T-helper 2 cell (primary cell): ENCODE data around the gene IL17B.
A peak's percentile ranks its signal among the peaks of the same experiment; 100 is the strongest.

ENCODE experiments used
- DNase-seq, 5 experiments: peaks; one replicate each; pipeline versions ENCODE4 v3.0.0 to v3.0.0-alpha.2; 2012 to 2022

The IL17B gene

DNA sequence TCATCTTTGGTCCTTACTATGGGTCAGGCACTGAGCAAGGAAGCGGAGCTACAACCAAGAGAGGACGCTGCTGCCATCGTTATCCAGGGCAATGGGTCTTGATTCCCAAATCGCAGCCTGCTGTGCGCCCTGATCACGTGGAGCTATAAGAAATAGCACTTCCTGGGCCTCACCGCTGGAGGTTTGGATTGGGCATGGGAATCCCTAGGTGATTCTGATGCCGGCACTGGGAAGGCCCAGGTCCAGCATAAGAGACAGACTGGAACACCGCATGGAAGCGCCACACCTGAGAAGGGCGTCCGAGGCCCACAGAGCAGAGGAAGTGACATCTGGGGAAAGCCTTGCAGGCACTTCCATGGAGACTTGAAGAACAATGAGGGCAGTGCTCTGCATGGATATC lies 3.0 kb downstream of the IL17B start:
- no peak for DNase-seq

DNA sequence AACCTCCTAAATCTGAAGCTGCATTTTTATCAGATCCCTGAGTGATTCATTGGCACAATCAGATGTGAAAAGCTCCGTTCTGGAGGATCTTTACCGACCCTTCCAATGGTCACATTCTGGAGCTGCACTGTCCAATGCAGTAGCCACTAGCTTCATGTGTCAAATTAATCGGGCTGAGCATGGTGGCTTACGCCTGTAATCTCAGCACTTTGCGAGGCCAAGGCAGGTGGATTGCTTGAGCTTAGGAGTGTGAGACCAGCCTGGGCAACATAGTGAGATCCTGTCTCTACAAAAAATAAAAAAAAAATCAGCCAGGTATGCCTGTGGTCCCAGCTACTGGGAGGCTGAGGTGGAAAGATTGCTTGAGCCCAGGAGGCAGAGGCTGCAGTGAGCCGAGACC lies 3.7 kb downstream of the IL17B start:
- DNase-seq: no peak

- DNase-seq: no peak
These were observed 4.3 kb downstream of the IL17B start for GRCh38 chr5:149374801-149375200.

DNA sequence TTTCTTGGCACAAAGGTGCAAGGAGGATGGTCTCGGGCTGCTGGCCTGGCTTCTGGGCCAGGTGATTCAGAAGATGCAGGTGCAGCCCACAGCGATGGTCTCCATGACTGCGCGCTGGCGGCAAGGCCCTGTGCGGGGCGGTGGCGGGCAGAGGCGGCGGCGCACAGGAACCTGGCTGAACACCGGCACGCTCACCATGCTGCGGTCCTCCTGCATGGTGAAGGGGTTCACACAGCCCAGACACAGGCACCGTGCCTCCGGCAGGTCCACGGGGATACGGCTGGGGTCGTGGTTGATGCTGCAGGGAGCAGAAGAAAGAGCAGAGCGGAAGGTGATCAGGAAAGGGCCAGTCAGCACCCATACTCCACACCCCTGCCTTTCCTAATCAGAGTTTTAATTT lies 4.8 kb downstream of the IL17B start:
- no peak for DNase-seq

DNA sequence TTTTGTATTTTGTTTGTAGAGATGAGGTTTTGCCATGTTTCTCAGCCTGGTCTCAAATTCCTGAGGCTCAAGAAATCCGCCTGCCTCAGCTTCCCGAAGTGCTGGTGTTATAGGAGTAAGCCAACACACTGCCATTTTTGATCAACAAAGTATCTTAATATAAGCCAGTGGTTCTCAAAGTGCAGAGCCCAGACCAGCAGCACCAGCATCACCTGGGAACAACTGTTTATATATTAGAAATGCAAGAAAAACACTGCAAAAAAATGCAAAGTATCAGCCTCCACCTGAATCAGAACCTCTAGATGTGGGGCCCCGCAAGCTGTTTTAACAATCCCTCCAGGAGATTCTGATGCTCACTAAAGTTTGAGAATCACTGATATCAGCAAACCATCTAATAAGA lies 6.2 kb downstream of the IL17B start:
- DNase-seq: no peak

DNA sequence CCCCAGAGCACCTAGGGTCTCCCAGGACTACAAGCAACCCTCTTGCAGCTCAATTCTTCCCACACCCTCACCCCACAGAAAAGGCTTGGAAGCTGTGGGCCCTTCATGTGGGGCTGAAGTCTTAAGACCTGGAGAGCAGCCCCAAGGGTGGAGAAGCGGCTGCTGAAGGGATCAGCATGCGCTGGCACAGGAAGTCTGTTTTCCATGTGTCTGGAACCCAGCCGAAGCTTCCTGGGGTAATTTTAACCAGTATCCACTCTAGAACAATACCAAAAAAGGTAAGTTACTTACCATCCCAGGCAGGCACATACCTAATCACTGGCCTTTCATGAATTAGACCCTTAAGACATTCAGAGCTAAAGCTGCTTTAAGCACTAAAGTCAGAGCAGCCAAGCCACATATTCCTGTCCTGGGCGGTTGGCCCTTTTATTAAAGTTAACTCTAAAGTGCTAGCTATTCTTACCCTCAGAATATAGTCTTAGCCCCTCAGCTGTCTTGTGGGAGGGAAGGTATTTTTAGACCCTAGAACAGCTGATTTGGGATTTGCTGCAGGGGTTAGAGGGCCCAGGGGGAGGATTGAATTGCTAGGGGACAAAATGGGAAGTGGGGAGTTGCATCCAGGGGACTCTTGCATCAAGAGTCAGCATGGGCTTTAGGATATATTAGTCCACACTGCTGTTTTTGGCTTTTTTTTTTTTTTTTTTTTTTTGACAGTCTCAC lies 6.9 kb downstream of the IL17B start:
- DNase-seq: no peak

DNA sequence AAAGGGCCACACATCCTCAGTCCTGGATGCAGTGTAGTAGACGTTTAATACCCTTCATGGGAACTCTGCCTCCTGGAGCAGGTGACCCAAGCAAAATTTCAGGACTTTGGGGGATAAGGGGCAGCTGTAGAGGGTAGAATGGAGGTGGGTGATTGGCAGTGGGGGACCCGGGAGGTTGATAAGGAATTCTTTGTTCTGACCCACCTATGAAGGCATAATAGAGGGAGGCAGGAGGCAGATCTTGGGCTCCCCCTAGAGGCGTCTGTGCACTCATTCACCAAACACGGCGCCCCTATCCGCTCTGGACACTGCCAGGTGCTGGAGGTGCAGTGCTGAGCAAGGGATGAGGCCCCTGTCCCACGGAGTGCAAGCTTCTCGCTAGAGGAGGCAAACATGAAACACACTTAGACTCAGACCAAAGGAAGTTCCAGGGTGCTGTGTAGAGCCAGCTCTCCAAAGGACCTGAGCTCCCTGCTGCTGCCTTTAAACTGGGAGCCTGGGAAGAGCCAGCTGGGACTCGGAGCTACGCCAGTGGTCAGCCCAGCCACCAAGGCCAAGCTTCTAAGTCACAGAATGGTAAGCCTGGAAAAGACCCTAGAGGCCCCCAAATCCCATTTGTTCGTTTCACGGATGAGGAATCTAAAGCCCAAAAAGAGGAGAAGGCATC lies 7.7 kb downstream of the IL17B start:
- peak; percentile 34 to 66 (median 42) for DNase-seq

DNA sequence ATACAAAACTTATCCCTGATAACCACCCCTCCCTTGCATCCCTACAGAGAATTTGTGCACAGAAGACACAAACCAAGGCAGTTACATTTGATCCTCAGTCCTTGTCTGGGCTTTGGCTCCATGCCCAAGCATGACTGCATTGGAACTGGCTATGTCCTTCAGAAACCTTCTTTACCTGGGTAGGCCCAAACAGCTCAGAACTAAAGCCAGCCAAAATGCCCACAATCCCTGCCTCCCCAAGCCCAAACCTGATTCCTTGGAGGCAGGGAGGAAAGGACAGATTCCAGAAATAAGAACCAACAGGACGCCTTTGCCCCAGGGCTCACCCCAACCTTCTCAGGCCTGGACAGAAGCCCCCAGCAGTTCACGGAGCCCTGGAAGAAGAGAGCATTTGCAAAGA lies 8.2 kb downstream of the IL17B start:
- no peak for DNase-seq

DNA sequence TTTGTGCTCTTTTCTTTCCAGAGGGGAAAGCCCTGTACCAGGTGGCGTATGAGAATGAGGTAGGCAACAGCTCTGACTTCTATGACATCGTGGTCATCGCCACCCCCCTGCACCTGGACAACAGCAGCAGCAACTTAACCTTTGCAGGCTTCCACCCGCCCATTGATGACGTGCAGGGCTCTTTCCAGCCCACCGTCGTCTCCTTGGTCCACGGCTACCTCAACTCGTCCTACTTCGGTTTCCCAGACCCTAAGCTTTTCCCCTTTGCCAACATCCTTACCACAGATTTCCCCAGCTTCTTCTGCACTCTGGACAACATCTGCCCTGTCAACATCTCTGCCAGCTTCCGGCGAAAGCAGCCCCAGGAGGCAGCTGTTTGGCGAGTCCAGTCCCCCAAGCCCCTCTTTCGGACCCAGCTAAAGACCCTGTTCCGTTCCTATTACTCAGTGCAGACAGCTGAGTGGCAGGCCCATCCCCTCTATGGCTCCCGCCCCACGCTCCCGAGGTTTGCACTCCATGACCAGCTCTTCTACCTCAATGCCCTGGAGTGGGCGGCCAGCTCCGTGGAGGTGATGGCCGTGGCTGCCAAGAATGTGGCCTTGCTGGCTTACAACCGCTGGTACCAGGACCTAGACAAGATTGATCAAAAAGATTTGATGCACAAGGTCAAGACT lies 11.0 kb downstream of the IL17B start:
- DNase-seq: no peak

GRCh38 chr5:149367249-149367971 lies 11.7 kb downstream of the IL17B start:
- DNase-seq: peak in 3 of 5 experiments; percentile 31 to 55 (median 32)

DNA sequence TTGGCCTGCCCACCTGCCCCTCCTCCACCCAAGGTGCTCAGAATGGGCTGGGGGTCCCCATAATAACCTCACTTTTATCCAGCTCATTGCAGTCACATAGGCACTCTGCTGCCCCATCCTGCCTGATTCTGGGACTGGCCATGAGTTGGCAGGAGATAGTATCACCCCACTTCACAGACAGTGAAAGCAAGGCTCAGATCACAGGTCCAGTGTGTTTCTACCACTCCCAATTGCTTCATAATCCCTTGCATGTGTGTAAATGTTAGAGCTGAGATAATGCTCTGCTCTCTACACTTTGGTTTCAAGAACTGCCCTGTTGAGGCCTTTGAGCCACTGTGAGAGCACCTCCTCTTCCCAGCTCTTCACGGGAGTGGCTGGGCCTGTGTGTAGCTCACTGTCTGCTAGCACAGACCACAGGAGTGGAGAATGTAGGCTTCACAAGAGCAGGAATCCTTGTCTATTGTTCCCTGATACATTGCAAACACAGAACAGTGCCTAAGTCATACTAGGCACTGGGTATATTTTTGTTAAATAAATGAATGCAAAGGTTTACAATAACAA lies 12.8 kb downstream of the IL17B start:
- DNase-seq: no peak

GRCh38 chr5:149365418-149365817 lies 13.7 kb downstream of the IL17B start:
- DNase-seq: no peak

DNA sequence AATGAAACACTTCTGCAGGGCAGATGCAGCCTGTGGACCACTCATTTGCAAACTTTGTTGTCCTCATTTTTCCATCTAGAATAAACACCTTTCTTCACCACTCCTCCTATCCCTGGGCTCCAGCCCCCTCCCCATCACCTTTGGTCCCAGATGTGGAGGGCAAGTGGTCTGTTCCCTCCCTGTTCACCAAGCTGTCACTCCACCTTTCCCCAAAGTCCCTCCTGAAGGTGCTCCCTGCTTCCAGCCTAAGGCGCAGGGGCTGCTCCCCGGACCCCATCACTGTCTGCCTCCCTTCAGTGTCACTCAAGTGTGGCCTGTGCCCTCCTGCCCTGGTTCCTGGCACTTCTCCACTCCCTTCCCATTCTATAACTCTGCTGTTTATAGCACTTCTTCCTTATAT lies 14.4 kb downstream of the IL17B start:
- no peak for DNase-seq

DNA sequence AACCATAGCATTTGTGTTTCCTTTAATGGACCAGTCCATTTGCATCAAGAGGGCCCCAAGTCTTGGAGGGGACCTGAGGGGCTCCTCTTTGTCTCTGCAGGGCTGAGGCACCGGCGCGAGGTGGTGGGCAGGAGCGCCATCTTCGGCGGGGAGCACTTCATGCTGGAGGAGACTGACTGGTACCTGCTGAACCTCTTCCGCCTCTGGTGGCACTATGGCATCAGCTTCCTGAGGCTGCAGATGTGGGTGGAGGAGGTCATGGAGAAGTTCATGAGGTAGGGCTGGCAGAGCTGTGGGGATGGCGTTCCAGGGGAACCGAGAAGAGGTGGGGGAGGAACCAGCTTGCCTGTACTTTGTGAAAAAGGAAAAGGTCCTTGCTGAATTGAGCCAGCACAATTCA lies 15.2 kb downstream of the IL17B start:
- no peak for DNase-seq

DNA sequence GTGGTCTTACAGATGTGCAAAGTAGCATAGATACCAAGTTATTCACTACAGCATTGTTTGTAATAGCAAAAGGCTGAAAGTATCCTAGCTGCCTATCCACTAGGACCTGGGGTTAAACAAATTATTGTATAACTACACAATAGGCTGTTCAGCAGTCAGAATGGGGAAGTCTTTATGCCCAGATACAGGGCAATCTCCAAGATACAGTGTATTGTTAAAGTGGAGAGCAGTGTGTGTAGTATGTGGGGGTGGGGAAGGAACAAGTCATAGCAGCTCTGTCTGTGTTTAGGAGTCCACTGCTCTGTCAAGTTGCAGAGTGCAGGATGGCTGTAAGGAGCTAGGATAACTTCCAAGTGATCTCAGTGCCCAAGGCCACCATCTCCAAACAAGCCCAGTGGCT lies 15.7 kb downstream of the IL17B start:
- DNase-seq: no peak

DNA sequence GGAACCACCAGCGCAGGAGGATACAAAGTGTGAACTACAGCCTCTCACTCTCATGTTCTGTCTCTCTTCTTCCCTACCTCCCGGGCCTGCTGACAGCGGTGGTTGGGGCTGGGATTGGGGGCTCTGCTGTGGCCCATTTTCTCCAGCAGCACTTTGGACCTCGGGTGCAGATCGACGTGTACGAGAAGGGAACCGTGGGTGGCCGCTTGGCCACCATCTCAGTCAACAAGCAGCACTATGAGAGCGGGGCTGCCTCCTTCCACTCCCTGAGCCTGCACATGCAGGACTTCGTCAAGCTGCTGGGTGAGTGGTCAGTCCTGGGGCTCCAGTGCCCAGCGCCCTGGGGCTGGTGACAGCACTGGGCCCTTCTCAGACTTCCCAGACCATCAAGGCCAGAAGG lies 16.6 kb downstream of the IL17B start:
- DNase-seq: no peak

DNA sequence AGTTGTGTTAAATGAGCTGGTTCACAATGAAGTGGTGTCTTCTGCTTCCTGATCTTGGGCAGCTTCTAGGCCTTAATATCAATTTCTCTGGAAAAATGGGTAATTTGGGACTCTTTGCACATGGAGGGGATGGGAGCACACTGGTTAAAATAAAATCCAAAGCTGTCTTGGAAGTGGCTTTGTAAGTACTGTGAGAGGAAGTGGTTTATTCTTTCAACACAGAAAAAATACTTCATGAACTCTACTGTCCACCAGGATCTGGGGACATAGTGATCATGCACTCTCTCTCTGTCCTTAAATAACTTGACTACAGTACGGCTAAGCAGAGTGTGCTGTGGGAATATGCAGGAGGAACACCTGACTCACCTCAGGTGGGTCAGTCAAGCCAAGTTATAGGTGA lies 18.8 kb downstream of the IL17B start:
- no peak for DNase-seq

GRCh38 chr5:149358868-149359495 lies 20.1 kb downstream of the IL17B start:
- no peak for DNase-seq

DNA sequence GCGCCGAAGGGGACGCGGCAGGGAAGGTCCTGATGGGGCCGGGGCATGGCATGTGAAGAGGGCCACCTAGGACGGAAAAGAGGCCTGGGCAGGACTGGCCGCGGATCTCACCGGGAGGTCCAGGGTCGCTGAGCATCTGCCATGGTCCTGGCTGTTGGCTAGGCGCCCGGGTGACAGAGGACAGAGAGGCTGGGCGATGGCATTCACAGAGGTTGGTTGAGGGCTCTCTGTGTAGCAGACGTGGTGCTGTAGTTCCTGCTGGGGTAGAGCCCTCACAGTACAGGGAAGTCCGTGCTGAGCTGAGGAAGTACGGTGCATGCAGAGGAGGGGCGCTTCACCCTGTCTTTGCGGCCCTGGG lies 20.8 kb downstream of the IL17B start:
- DNase-seq: peak in 3 of 5 experiments; percentile 18 to 50 (median 21)

GRCh38 chr5:149357370-149358293 lies 21.5 kb downstream of the IL17B start, which contains the start of gene PCYOX1L:
TSS of gene PCYOX1L (plus strand) at chr5:149358046. CDS start at chr5:149358069, 23 bp downstream.
- peak; percentile 88 to 98 (median 96) for DNase-seq

- peak in 1 of 5 experiments; percentile 61 for DNase-seq
These were observed 22.7 kb downstream of the IL17B start for GRCh38 chr5:149356391-149356790.
